ENCODE data around the gene DENND1A. TPM values are rescaled to one million over a fixed set of nuclear protein-coding genes. Genes with fewer than 3 reads are reported as not detected.

The DENND1A gene
- total and polyA plus RNA-seq, 2 donors = 6.7 to 9.2 TPM

- peaks cover 0 to 4% of the 10 kb centered on the region in 2 donors for H3K4me1 ChIP-seq (ENCODE audit: control insufficient read depth in 2 of 2, insufficient read depth in 2 of 2, low read length in 2 of 2)
- no peak overlapping the region for H3K4me3 ChIP-seq (ENCODE audit: low read length in 2 of 2)
- 68% methylated on average over 3 of the region's 3 CpGs for WGBS
Observed at GRCh38 chr9:123544007-123544827, 385.7 kb downstream of the DENND1A start.

GRCh38 chr9:123543492-123543891 is 386.4 kb downstream of the DENND1A start:
- Histone ChIP-seq H3K4me1 (ENCODE audit: control insufficient read depth in 2 of 2, insufficient read depth in 2 of 2, low read length in 2 of 2) (no peaks in the 10 kb centered on the region), H3K4me3 (ENCODE audit: low read length in 2 of 2) (no peak overlapping the region), H3K27ac (ENCODE audit: low read depth in 1 of 2, low read length in 1 of 2) (no peak overlapping the region), H3K36me3 (ENCODE audit: control insufficient read depth in 2 of 2, insufficient read depth in 2 of 2, low read length in 1 of 2) (no peaks in the 10 kb centered on the region), H3K27me3 (ENCODE audit: control insufficient read depth in 2 of 2, insufficient read depth in 1 of 2, low read length in 1 of 2) (no peaks in the 10 kb centered on the region), H3K9me3 (ENCODE audit: control insufficient read depth in 2 of 2, insufficient read depth in 1 of 2, low read length in 1 of 2) (no peaks in the 10 kb centered on the region)
- 96% methylated on average over 8 of the region's 8 CpGs for WGBS
- no peak for DNase-seq (ENCODE audit: low read depth in 6 of 9, low spot score in 9 of 9)

More at GRCh38 chr9:123544007-123544827, 385.7 kb downstream of the DENND1A start:
- no peak overlapping the region for H3K27ac ChIP-seq (ENCODE audit: low read depth in 1 of 2, low read length in 1 of 2)
- no peaks in the 10 kb centered on the region for H3K36me3 ChIP-seq (ENCODE audit: control insufficient read depth in 2 of 2, insufficient read depth in 2 of 2, low read length in 1 of 2)
- DNase-seq (ENCODE audit: low read depth in 6 of 9, low spot score in 9 of 9) = peak in 7 of 9 donors; percentile 7 to 55 (median 22)
- no peaks in the 10 kb centered on the region for H3K27me3 ChIP-seq (ENCODE audit: control insufficient read depth in 2 of 2, insufficient read depth in 1 of 2, low read length in 1 of 2)
- H3K9me3 ChIP-seq (ENCODE audit: control insufficient read depth in 2 of 2, insufficient read depth in 1 of 2, low read length in 1 of 2) = no peaks in the 10 kb centered on the region

- no peaks in the 10 kb centered on the region for H3K4me1 ChIP-seq (ENCODE audit: control insufficient read depth in 2 of 2, insufficient read depth in 2 of 2, low read length in 2 of 2)
- H3K27ac ChIP-seq (ENCODE audit: low read depth in 1 of 2, low read length in 1 of 2) = no peak overlapping the region
- no peak for DNase-seq (ENCODE audit: low read depth in 6 of 9, low spot score in 9 of 9)
- H3K4me3 ChIP-seq (ENCODE audit: low read length in 2 of 2) = no peak overlapping the region
- 89% methylated on average over 11 of the region's 11 CpGs for WGBS
- H3K36me3 ChIP-seq (ENCODE audit: control insufficient read depth in 2 of 2, insufficient read depth in 2 of 2, low read length in 1 of 2) = no peaks in the 10 kb centered on the region
- H3K9me3 ChIP-seq (ENCODE audit: control insufficient read depth in 2 of 2, insufficient read depth in 1 of 2, low read length in 1 of 2) = no peaks in the 10 kb centered on the region
- H3K27me3 ChIP-seq (ENCODE audit: control insufficient read depth in 2 of 2, insufficient read depth in 1 of 2, low read length in 1 of 2) = no peaks in the 10 kb centered on the region
Observed at GRCh38 chr9:123542435-123543225, 387.3 kb downstream of the DENND1A start.

- H3K4me3 ChIP-seq (ENCODE audit: low read length in 2 of 2) = no peak overlapping the region
- no peaks in the 10 kb centered on the region for H3K36me3 ChIP-seq (ENCODE audit: control insufficient read depth in 2 of 2, insufficient read depth in 2 of 2, low read length in 1 of 2)
- 93% methylated on average over 5 of the region's 5 CpGs for WGBS
- no peak overlapping the region for H3K27ac ChIP-seq (ENCODE audit: low read depth in 1 of 2, low read length in 1 of 2)
- no peak for DNase-seq (ENCODE audit: low read depth in 6 of 9, low spot score in 9 of 9)
- no peaks in the 10 kb centered on the region for H3K9me3 ChIP-seq (ENCODE audit: control insufficient read depth in 2 of 2, insufficient read depth in 1 of 2, low read length in 1 of 2)
- no peaks in the 10 kb centered on the region for H3K27me3 ChIP-seq (ENCODE audit: control insufficient read depth in 2 of 2, insufficient read depth in 1 of 2, low read length in 1 of 2)
- H3K4me1 ChIP-seq (ENCODE audit: control insufficient read depth in 2 of 2, insufficient read depth in 2 of 2, low read length in 2 of 2) = peaks cover 0 to 3% of the 10 kb centered on the region in 2 donors
Observed at GRCh38 chr9:123541411-123541810, 388.5 kb downstream of the DENND1A start.

- Histone ChIP-seq H3K27me3 (ENCODE audit: control insufficient read depth in 2 of 2, insufficient read depth in 1 of 2, low read length in 1 of 2) (no peaks in the 10 kb centered on the region), H3K27ac (ENCODE audit: low read depth in 1 of 2, low read length in 1 of 2) (no peak overlapping the region), H3K4me3 (ENCODE audit: low read length in 2 of 2) (no peak overlapping the region), H3K4me1 (ENCODE audit: control insufficient read depth in 2 of 2, insufficient read depth in 2 of 2, low read length in 2 of 2) (peaks cover 0 to 3% of the 10 kb centered on the region in 2 donors), H3K9me3 (ENCODE audit: control insufficient read depth in 2 of 2, insufficient read depth in 1 of 2, low read length in 1 of 2) (no peaks in the 10 kb centered on the region), H3K36me3 (ENCODE audit: control insufficient read depth in 2 of 2, insufficient read depth in 2 of 2, low read length in 1 of 2) (no peaks in the 10 kb centered on the region)
- 95% methylated on average over 3 of the region's 3 CpGs for WGBS
- DNase-seq (ENCODE audit: low read depth in 6 of 9, low spot score in 9 of 9) = no peak
Observed at GRCh38 chr9:123540457-123540856, 389.5 kb downstream of the DENND1A start.

DNA sequence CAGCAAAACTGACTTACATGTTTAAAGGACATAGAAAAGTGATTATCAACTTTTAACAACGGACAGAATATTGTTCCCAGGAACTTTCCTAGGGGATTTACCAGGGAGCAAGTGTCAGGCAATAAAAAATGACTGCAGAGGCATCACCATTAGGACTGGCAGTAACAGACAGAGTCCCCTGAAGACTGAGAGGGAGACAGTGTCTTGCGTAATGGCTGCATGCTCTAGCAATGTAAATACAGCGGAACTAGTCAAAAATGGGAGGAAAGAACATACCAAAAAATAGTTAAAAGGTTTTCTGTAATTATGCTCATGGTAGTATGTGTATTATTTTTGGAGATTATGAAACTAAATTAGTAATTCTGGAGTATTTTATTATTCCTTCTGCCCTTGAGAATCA is 392.1 kb downstream of the DENND1A start:
- H3K4me3 ChIP-seq (ENCODE audit: low read length in 2 of 2) = no peak overlapping the region
- no peaks in the 10 kb centered on the region for H3K9me3 ChIP-seq (ENCODE audit: control insufficient read depth in 2 of 2, insufficient read depth in 1 of 2, low read length in 1 of 2)
- no peak overlapping the region for H3K27ac ChIP-seq (ENCODE audit: low read depth in 1 of 2, low read length in 1 of 2)
- no peaks in the 10 kb centered on the region for H3K36me3 ChIP-seq (ENCODE audit: control insufficient read depth in 2 of 2, insufficient read depth in 2 of 2, low read length in 1 of 2)
- DNase-seq (ENCODE audit: low read depth in 6 of 9, low spot score in 9 of 9) = no peak
- WGBS = 96% methylated on average over 3 of the region's 3 CpGs
- H3K4me1 ChIP-seq (ENCODE audit: control insufficient read depth in 2 of 2, insufficient read depth in 2 of 2, low read length in 2 of 2) = peaks cover 0 to 3% of the 10 kb centered on the region in 2 donors
- no peaks in the 10 kb centered on the region for H3K27me3 ChIP-seq (ENCODE audit: control insufficient read depth in 2 of 2, insufficient read depth in 1 of 2, low read length in 1 of 2)

DNA sequence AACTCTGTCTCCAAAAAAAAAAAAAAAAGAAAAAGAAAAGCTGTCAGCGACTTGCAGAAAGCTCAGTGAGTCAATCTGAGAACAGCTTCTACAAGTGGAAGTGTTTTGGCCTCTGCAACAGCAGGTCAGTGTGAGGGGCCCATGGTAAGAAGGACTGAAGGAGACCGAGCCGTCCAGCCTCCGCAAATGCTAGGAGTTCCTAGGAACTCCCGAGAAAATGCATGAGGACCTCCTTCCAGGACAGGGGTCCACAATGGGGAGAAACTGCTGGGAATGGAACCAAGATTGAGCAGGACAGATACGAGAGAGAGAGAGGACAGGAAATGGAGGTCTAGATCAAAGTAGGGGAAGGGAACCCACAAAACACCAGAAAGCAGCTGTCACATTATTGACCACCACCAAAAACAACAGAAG is 393.5 kb downstream of the DENND1A start:
- DNase-seq (ENCODE audit: low read depth in 6 of 9, low spot score in 9 of 9) = no peak
- 82% methylated on average over 6 of the region's 6 CpGs for WGBS
- no peaks in the 10 kb centered on the region for H3K27me3 ChIP-seq (ENCODE audit: control insufficient read depth in 2 of 2, insufficient read depth in 1 of 2, low read length in 1 of 2)
- peaks cover 0 to 3% of the 10 kb centered on the region in 2 donors for H3K4me1 ChIP-seq (ENCODE audit: control insufficient read depth in 2 of 2, insufficient read depth in 2 of 2, low read length in 2 of 2)
- H3K27ac ChIP-seq (ENCODE audit: low read depth in 1 of 2, low read length in 1 of 2) = no peak overlapping the region
- no peaks in the 10 kb centered on the region for H3K9me3 ChIP-seq (ENCODE audit: control insufficient read depth in 2 of 2, insufficient read depth in 1 of 2, low read length in 1 of 2)
- no peaks in the 10 kb centered on the region for H3K36me3 ChIP-seq (ENCODE audit: control insufficient read depth in 2 of 2, insufficient read depth in 2 of 2, low read length in 1 of 2)
- no peak overlapping the region for H3K4me3 ChIP-seq (ENCODE audit: low read length in 2 of 2)

DNA sequence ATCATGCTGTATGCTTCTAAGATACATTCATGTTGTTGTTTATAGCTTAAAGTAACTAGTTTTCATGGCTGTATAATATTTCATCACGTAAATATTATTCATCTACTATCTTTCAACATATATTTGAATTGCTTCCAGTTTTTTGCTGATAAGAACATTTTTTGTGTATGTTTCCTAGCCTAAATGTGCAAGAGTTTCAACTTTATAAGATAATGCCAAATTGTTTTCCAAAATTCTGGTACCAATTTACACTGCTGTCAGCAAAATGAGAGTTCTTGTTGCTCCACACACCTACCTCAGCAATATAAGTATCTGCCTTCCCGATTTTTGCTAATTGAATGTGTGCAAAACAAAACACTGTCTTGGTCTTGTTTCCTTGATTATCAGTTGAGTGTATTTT is 395.6 kb downstream of the DENND1A start:
- H3K27ac ChIP-seq (ENCODE audit: low read depth in 1 of 2, low read length in 1 of 2) = no peak overlapping the region
- H3K4me3 ChIP-seq (ENCODE audit: low read length in 2 of 2) = no peak overlapping the region
- no peaks in the 10 kb centered on the region for H3K9me3 ChIP-seq (ENCODE audit: control insufficient read depth in 2 of 2, insufficient read depth in 1 of 2, low read length in 1 of 2)
- H3K36me3 ChIP-seq (ENCODE audit: control insufficient read depth in 2 of 2, insufficient read depth in 2 of 2, low read length in 1 of 2) = no peaks in the 10 kb centered on the region
- H3K27me3 ChIP-seq (ENCODE audit: control insufficient read depth in 2 of 2, insufficient read depth in 1 of 2, low read length in 1 of 2) = no peaks in the 10 kb centered on the region
- DNase-seq (ENCODE audit: low read depth in 6 of 9, low spot score in 9 of 9) = no peak
- 98% methylated on average over 2 of the region's 2 CpGs for WGBS
- peaks cover 0 to 3% of the 10 kb centered on the region in 2 donors for H3K4me1 ChIP-seq (ENCODE audit: control insufficient read depth in 2 of 2, insufficient read depth in 2 of 2, low read length in 2 of 2)

- no peak overlapping the region for H3K4me3 ChIP-seq (ENCODE audit: low read length in 2 of 2)
- H3K4me1 ChIP-seq (ENCODE audit: control insufficient read depth in 2 of 2, insufficient read depth in 2 of 2, low read length in 2 of 2) = no peaks in the 10 kb centered on the region
- no peak for DNase-seq (ENCODE audit: low read depth in 6 of 9, low spot score in 9 of 9)
- H3K36me3 ChIP-seq (ENCODE audit: control insufficient read depth in 2 of 2, insufficient read depth in 2 of 2, low read length in 1 of 2) = no peaks in the 10 kb centered on the region
- H3K9me3 ChIP-seq (ENCODE audit: control insufficient read depth in 2 of 2, insufficient read depth in 1 of 2, low read length in 1 of 2) = no peaks in the 10 kb centered on the region
- WGBS = 72% methylated on average over 4 of the region's 4 CpGs
- no peaks in the 10 kb centered on the region for H3K27me3 ChIP-seq (ENCODE audit: control insufficient read depth in 2 of 2, insufficient read depth in 1 of 2, low read length in 1 of 2)
- H3K27ac ChIP-seq (ENCODE audit: low read depth in 1 of 2, low read length in 1 of 2) = no peak overlapping the region
Observed at GRCh38 chr9:123530244-123530643, 399.7 kb downstream of the DENND1A start.
